CD4-positive, alpha-beta T cell treated with Interleukin-1 beta for 1 hour (primary cell): Measurements from ENCODE around the gene SCN4B.

Experiments used
- DNase-seq, 2 donors: peaks; one replicate each; pipeline ENCODE4 v3.0.0-alpha.2; 2020 to 2022

The SCN4B gene

GRCh38 chr11:118098996-118099837 lies 53.4 kb downstream of the SCN4B start:
- DNase-seq = no peak

GRCh38 chr11:118095967-118096367 lies 56.7 kb downstream of the SCN4B start:
- DNase-seq = no peak

GRCh38 chr11:118095493-118095892 lies 57.1 kb downstream of the SCN4B start:
- no peak for DNase-seq

GRCh38 chr11:118092907-118093571 lies 59.6 kb downstream of the SCN4B start:
- no peak for DNase-seq

GRCh38 chr11:118091690-118092089 lies 60.9 kb downstream of the SCN4B start:
- no peak for DNase-seq

- no peak for DNase-seq
These were observed 62.0 kb downstream of the SCN4B start for GRCh38 chr11:118090545-118091162.

- DNase-seq = peak in 1 of 2 donors; percentile 69
These were observed 64.1 kb downstream of the SCN4B start for GRCh38 chr11:118088531-118088930.

- no peak for DNase-seq
These were observed 64.7 kb downstream of the SCN4B start for GRCh38 chr11:118087931-118088330.

GRCh38 chr11:118086913-118087768 lies 65.5 kb downstream of the SCN4B start, which contains the start of gene SMIM35:
TSS of gene SMIM35 (minus strand) at chr11:118086963. CDS start at chr11:118086757, 206 bp downstream.
- no peak for DNase-seq

- DNase-seq = no peak
These were observed 68.0 kb downstream of the SCN4B start for GRCh38 chr11:118084656-118085055.

- DNase-seq = peak in 1 of 2 donors; percentile 3
These were observed 68.4 kb downstream of the SCN4B start for GRCh38 chr11:118084247-118084646.
